Esophagus squamous epithelium (tissue), 4 donors: Measurements from ENCODE around the gene HECW1.

ENCODE experiments used
- POLR2A ChIP-seq, 4 donors: fragments of 450-650 bp; IDR thresholded peaks; one replicate each; pipeline ENCODE4 v1.6.1; 2017; ENCODE audit warnings: antibody characterized with exemption in 4 of 4, mild to moderate bottlenecking in 4 of 4, moderate library complexity in 3 of 4
- TF ChIP-seq, protein P1 (sequence below), 6 experiments: fragments of 450-650 bp in 4 of 6; fragments of 200-600 bp in 2 of 6; sonication (generic) in 2 of 6; IDR thresholded peaks; one replicate each; pipeline ENCODE4 v1.5.1; 2016 to 2019; ENCODE audit warnings: antibody characterized with exemption in 6 of 6, mild to moderate bottlenecking in 4 of 6, moderate library complexity in 4 of 6

- TF ChIP-seq, protein P1, sequence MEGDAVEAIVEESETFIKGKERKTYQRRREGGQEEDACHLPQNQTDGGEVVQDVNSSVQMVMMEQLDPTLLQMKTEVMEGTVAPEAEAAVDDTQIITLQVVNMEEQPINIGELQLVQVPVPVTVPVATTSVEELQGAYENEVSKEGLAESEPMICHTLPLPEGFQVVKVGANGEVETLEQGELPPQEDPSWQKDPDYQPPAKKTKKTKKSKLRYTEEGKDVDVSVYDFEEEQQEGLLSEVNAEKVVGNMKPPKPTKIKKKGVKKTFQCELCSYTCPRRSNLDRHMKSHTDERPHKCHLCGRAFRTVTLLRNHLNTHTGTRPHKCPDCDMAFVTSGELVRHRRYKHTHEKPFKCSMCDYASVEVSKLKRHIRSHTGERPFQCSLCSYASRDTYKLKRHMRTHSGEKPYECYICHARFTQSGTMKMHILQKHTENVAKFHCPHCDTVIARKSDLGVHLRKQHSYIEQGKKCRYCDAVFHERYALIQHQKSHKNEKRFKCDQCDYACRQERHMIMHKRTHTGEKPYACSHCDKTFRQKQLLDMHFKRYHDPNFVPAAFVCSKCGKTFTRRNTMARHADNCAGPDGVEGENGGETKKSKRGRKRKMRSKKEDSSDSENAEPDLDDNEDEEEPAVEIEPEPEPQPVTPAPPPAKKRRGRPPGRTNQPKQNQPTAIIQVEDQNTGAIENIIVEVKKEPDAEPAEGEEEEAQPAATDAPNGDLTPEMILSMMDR (IDR thresholded peaks at IDR 0.05): no peak
- TF ChIP-seq POLR2A (IDR thresholded peaks at IDR 0.05): no peak
These were observed 329.0 kb downstream of the HECW1 start for GRCh38 chr7:43441231-43442130.
